SH-SY5Y (cell line): Measurements from ENCODE around the gene PHACTR1.

ENCODE experiments used
- GATA2 ChIP-seq: IDR thresholded peaks from 2 replicates; pipeline ENCODE4 v1.6.1; 2011; ENCODE audit warnings: mild to moderate bottlenecking, low read depth, low read length
- GATA3 ChIP-seq: IDR thresholded peaks from 2 replicates; pipeline ENCODE4 v1.6.1; 2011; ENCODE audit warnings: low read depth, mild to moderate bottlenecking, low read length, moderate library complexity

Gene PHACTR1

DNA sequence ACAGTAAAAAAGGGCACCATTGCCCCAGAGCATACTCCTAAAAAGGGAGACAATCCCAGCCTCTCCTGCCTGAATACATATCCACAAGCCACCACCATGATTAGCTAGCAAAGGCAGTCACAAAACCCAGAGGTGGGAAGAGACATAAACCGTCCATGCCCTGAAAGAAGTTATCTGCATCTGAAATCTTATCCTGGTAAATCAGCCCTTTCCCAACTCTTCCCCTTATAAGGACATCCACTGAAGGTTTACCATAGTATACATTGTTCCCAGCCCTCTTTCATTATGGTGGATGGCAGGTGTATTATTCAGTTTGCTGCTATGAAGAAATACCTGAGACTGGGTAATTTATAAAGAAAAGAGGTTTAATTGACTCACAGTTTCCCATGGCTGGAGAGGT is 516.5 kb downstream of the PHACTR1 start:
- TF ChIP-seq GATA3 = no peak
- TF ChIP-seq GATA2 = no peak

- TF ChIP-seq GATA3 (no peak), GATA2 (no peak)
Observed at GRCh38 chr6:13234130-13234529, 517.6 kb downstream of the PHACTR1 start.

DNA sequence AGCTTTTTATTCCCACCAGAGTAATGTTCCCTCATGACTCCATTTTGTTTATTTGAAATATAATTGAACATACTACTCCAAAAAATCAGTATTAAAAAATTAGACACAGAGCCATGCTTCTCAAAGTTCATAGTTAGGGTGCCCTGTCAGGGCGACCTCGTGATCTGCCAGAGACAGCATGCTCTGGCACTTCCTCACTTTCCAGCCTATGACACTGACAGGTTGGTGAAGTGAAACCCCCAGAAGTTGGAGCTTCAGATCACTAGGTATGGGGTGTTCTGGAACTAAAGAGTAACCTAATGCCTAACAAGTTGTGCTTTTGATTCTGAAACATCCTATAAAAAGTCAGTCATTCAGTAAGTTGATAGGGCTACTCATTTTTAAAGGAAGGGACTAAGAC is 518.8 kb downstream of the PHACTR1 start:
- TF ChIP-seq GATA3 (no peak), GATA2 (no peak)

GRCh38 chr6:13237318-13237717 is 520.8 kb downstream of the PHACTR1 start:
- TF ChIP-seq GATA2 (no peak), GATA3 (no peak)

GRCh38 chr6:13238017-13238416 is 521.5 kb downstream of the PHACTR1 start:
- no peak for TF ChIP-seq GATA3
- no peak for TF ChIP-seq GATA2

DNA sequence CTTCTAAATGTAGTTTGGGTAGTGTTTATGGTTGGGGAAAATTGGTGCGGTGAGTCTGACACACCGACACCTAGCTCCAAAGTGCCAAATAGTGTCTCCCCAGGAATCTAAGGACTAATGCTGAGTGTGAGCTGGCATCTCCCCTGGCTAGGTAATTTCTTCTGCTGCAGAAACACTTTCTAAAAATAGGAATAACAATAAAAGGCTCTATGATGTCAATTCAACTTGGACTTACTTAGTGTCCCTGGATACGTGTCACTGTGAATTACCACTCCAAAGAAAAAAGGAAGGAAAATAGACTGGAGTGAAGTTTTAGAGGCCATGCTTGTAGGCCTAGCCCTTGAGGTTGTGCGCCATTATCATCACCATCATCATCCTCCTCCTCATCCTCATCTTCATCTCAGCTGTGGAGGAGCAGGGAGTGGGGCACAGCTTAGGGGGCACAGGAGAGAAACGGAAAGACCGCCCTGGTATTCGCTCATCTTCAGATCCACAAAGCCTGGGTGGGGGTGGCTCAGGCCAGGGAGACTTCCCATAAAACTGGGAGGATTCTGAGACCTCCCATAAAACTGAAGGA is 522.2 kb downstream of the PHACTR1 start:
- TF ChIP-seq GATA3 (no peak), GATA2 (no peak)

- TF ChIP-seq GATA3 = no peak
- no peak for TF ChIP-seq GATA2
Observed at GRCh38 chr6:13239530-13240455, 523.2 kb downstream of the PHACTR1 start.

GRCh38 chr6:13241364-13241763 is 524.8 kb downstream of the PHACTR1 start:
- TF ChIP-seq GATA3 (no peak), GATA2 (no peak)

- TF ChIP-seq GATA2 = no peak
- TF ChIP-seq GATA3 = no peak
Observed at GRCh38 chr6:13242178-13242577, 525.6 kb downstream of the PHACTR1 start.

- TF ChIP-seq GATA2 = no peak
- no peak for TF ChIP-seq GATA3
Observed at GRCh38 chr6:13242590-13242989, 526.0 kb downstream of the PHACTR1 start.

DNA sequence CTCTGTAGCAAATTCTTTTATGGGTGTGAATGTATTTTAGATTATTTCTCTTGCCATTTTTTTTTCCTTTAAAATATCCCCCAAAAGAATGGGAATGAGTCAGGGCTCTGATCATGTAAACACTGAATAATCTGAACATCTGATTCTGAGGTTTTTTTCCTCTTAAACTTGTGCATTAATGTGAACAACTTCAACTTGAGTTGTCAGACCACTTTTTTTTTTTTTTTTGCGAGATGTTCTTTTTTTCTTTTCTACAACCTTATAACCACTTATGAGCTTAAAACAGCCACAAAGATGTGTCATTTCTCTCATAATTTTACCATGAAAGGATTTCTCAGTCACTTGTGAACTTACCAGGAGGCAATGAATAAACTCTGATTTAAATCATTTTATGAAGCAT is 526.5 kb downstream of the PHACTR1 start:
- TF ChIP-seq GATA2 (no peak), GATA3 (no peak)

DNA sequence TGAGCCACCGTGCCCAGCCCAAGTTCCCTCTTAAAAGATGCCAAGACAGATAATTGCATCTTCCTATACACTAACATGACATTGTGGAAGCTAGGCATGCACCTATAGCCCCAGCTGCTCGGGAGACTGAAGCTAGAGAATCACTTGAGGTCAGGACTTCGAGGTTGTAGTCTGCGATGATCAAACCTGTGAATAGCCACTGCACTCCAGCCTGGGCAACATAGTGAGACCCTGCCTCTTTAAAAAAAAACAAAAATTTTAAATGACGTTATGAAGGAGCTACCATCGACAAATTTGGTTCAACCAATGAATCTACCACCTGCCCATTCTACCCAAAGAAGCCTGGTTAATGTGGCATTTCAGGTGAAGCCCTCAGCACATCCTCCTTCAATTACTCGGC is 531.1 kb downstream of the PHACTR1 start:
- TF ChIP-seq GATA2 = no peak
- TF ChIP-seq GATA3 = no peak

DNA sequence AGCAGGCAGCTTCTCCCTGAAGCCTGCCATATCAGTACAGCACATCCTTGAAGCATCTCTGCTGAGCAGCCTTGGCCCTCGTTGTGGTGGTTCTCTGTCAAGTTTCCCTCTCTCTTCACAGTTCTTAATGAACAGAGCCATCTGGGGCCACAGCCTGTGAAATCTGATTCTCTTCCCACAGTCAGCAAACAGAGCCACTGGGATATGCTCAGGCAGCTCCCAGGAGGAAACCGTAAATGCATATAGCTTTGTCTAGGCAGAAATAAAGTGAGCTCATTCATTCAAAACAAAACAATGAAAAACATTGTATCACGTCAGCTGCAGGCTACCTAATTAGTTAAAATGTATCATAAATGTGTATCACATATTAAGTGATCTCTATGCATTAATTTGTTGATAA is 531.5 kb downstream of the PHACTR1 start:
- TF ChIP-seq GATA3 = no peak
- no peak for TF ChIP-seq GATA2

GRCh38 chr6:13248584-13248985 is 532.0 kb downstream of the PHACTR1 start:
- TF ChIP-seq GATA2 (no peak), GATA3 (no peak)

DNA sequence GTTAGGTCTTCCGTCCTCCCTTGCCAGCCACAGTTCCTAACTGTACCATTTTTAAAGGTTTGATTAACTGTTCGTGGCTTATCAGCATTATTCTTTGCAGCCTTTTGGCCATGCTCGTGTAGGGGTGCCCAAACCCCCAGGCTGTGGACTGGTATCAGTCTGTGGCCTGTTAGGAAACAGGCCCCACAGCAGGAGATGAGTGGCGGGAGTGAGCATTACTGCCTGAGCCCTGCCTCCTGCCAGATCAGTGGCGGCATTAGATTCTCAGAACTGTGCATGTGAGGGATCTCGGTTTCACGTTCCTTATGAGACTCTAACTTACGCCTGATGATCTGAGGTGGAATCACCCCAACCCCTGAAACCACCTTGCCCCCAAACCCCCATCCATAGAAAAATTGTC is 532.4 kb downstream of the PHACTR1 start:
- TF ChIP-seq GATA3 (no peak), GATA2 (no peak)
